Neural crest cell (in vitro differentiated cells): ENCODE data around the gene NUDT15. TPM values are rescaled to one million over a fixed set of nuclear protein-coding genes. Genes with fewer than 3 reads are reported as not detected.
"Not testable (repeated sequence)": the region's sequence is repeated elsewhere in the genome, so short reads cannot be mapped to it uniquely, and the experiment has no call there.

Experiments used
- DNase-seq: peaks from one replicate; pipeline ENCODE4 v3.0.0; 2021; ENCODE audit warnings: low read depth, mixed read lengths, low spot score
- H3K27ac Mint-ChIP-seq: one replicate; pipeline ENCODE4 v1.8.0; 2021; ENCODE audit warnings: mild to moderate bottlenecking, mixed read lengths; ENCODE audit not compliant: unreplicated experiment
- H3K27me3 Mint-ChIP-seq: 2 replicates; pipeline ENCODE4 v1.8.0; 2021; ENCODE audit warnings: low read depth, mild to moderate bottlenecking, mixed read lengths
- H3K36me3 Mint-ChIP-seq: 2 replicates; pipeline ENCODE4 v1.8.0; 2021; ENCODE audit warnings: low read depth, mild to moderate bottlenecking, mixed read lengths
- H3K4me1 Mint-ChIP-seq: 2 replicates; pipeline ENCODE4 v1.8.0; 2021; ENCODE audit warnings: mixed read lengths
- H3K4me3 Mint-ChIP-seq: one replicate; pipeline ENCODE4 v1.8.0; 2021; ENCODE audit warnings: mild to moderate bottlenecking, mixed read lengths
- H3K9me3 Mint-ChIP-seq: 2 replicates; pipeline ENCODE4 v1.8.0; 2021; ENCODE audit warnings: mixed read lengths
- CTCF ChIP-seq: fragments of 200-600 bp; sonication (generic); conservative IDR thresholded peaks from 2 replicates; pipeline ENCODE4 v1.5.0; 2021; ENCODE audit warnings: antibody characterized with exemption, mild to moderate bottlenecking
- total RNA-seq: library from RNA; stranded (reverse); gene quantifications from 2 replicates; pipeline ENCODE4 v1.2.1, GENCODE V29; 2021

Gene NUDT15
- total RNA-seq, 1 donor from 2014 or later = 35.1 TPM

- H3K27me3 Mint-ChIP-seq = no peaks in the 10 kb centered on the region
- no peak overlapping the region for H3K27ac Mint-ChIP-seq
- no peak for DNase-seq
- no peaks in the 10 kb centered on the region for H3K9me3 Mint-ChIP-seq
- TF ChIP-seq CTCF = no peak
- no peak overlapping the region for H3K4me3 Mint-ChIP-seq
- peaks cover 14% of the 10 kb centered on the region for H3K4me1 Mint-ChIP-seq
- H3K36me3 Mint-ChIP-seq = peaks cover 13% of the 10 kb centered on the region
These were observed 5.4 kb downstream of the NUDT15 start for GRCh38 chr13:48042894-48043293.

- TF ChIP-seq CTCF = no peak
- H3K27ac Mint-ChIP-seq = no peak overlapping the region
- H3K9me3 Mint-ChIP-seq = no peaks in the 10 kb centered on the region
- no peaks in the 10 kb centered on the region for H3K27me3 Mint-ChIP-seq
- H3K4me3 Mint-ChIP-seq = no peak overlapping the region
- H3K4me1 Mint-ChIP-seq = peaks cover 4% of the 10 kb centered on the region
- H3K36me3 Mint-ChIP-seq = peaks cover 13% of the 10 kb centered on the region
- DNase-seq = no peak
These were observed 6.4 kb downstream of the NUDT15 start for GRCh38 chr13:48043789-48044503.

GRCh38 chr13:48050550-48050949 lies 13.0 kb downstream of the NUDT15 start:
- H3K9me3 Mint-ChIP-seq = no peaks in the 10 kb centered on the region
- H3K4me3 Mint-ChIP-seq = no peak overlapping the region
- H3K36me3 Mint-ChIP-seq = peaks cover 15% of the 10 kb centered on the region
- TF ChIP-seq CTCF = no peak
- no peaks in the 10 kb centered on the region for H3K27me3 Mint-ChIP-seq
- no peaks in the 10 kb centered on the region for H3K4me1 Mint-ChIP-seq
- no peak for DNase-seq
- H3K27ac Mint-ChIP-seq = no peak overlapping the region

- no peak for TF ChIP-seq CTCF
- Mint-ChIP-seq H3K27me3 (no peaks in the 10 kb centered on the region), H3K9me3 (no peaks in the 10 kb centered on the region), H3K27ac (no peak overlapping the region), H3K4me3 (no peak overlapping the region), H3K4me1 (no peaks in the 10 kb centered on the region), H3K36me3 (peaks cover 32% of the 10 kb centered on the region)
- no peak for DNase-seq
These were observed 17.1 kb downstream of the NUDT15 start for GRCh38 chr13:48054601-48055000.

GRCh38 chr13:48055712-48056111 lies 18.2 kb downstream of the NUDT15 start:
- no peak for TF ChIP-seq CTCF
- no peak overlapping the region for H3K4me3 Mint-ChIP-seq
- H3K9me3 Mint-ChIP-seq = no peaks in the 10 kb centered on the region
- no peaks in the 10 kb centered on the region for H3K27me3 Mint-ChIP-seq
- H3K27ac Mint-ChIP-seq = no peak overlapping the region
- H3K36me3 Mint-ChIP-seq = peaks cover 39% of the 10 kb centered on the region
- DNase-seq = no peak
- H3K4me1 Mint-ChIP-seq = no peaks in the 10 kb centered on the region

- not testable (repeated sequence) for H3K4me1 Mint-ChIP-seq, H3K4me3 Mint-ChIP-seq, H3K9me3 Mint-ChIP-seq, H3K27ac Mint-ChIP-seq, H3K27me3 Mint-ChIP-seq, DNase-seq
- peaks cover 33% of the 10 kb centered on the region for H3K36me3 Mint-ChIP-seq
These were observed 21.0 kb downstream of the NUDT15 start for GRCh38 chr13:48058536-48058935.

GRCh38 chr13:48059951-48060350 lies 22.4 kb downstream of the NUDT15 start:
- not testable (repeated sequence) for H3K4me1 Mint-ChIP-seq, H3K27me3 Mint-ChIP-seq, DNase-seq, H3K4me3 Mint-ChIP-seq, H3K9me3 Mint-ChIP-seq
- Mint-ChIP-seq H3K36me3 (peaks cover 33% of the 10 kb centered on the region), H3K27ac (peak overlapping the region; percentile 76)
